Breast epithelium (tissue), 4 donors: Measurements from ENCODE around the gene EMCN. TPM values are rescaled to one million over a fixed set of nuclear protein-coding genes. Genes with fewer than 3 reads are reported as not detected.

Source experiments
- DNase-seq, 2 donors: peaks; one replicate each; pipeline ENCODE4 v3.0.0-alpha.2; 2019; ENCODE audit warnings: low spot score in 2 of 2
- H3K27ac ChIP-seq, 2 donors: fragments of 200-600 bp; sonication (generic) in 1 of 2; one replicate each; pipeline ENCODE4 v1.5.1; 2016 to 2019; ENCODE audit warnings: mild to moderate bottlenecking in 1 of 2
- H3K27me3 ChIP-seq, 2 donors: fragments of 200-600 bp; sonication (generic) in 1 of 2; one replicate each; pipeline versions ENCODE4 v1.5.1 to v1.6.0; 2017 to 2019; ENCODE audit warnings: control low read depth in 1 of 2, mild to moderate bottlenecking in 1 of 2
- H3K36me3 ChIP-seq: fragments of 200-600 bp; one replicate; pipeline ENCODE4 v1.5.1; 2019
- H3K4me1 ChIP-seq, 2 donors: fragments of 200-600 bp; sonication (generic); one replicate each; pipeline ENCODE4 v1.5.1; 2016 to 2019; ENCODE audit warnings: control low read depth in 1 of 2
- H3K4me3 ChIP-seq, 3 donors: fragments of 200-600 bp; sonication (generic); 1 replicate in 2 of 3; 2 replicates in 1 of 3; pipeline ENCODE4 v1.5.1; 2016 to 2019; ENCODE audit warnings: mild to moderate bottlenecking in 3 of 3, moderate library complexity in 2 of 3
- H3K9me3 ChIP-seq, 2 donors: fragments of 200-600 bp; sonication (generic) in 1 of 2; one replicate each; pipeline ENCODE4 v1.5.1; 2016 to 2019; ENCODE audit warnings: control low read depth in 1 of 2
- CTCF ChIP-seq, 3 donors: fragments of 450-650 bp; IDR thresholded peaks; one replicate each; pipeline ENCODE4 v1.5.1; 2016 to 2017; ENCODE audit warnings: antibody characterized with exemption in 3 of 3, mild to moderate bottlenecking in 3 of 3, moderate library complexity in 3 of 3
- POLR2A ChIP-seq: fragments of 450-650 bp; IDR thresholded peaks from one replicate; pipeline ENCODE4 v1.6.1; 2016; ENCODE audit warnings: antibody characterized with exemption, mild to moderate bottlenecking, moderate library complexity
- POLR2AphosphoS5 ChIP-seq, 3 donors: sonication (generic); formaldehyde crosslinking; IDR thresholded peaks; one replicate each; pipeline ENCODE4 v1.6.1; 2017; ENCODE audit warnings: antibody characterized with exemption in 3 of 3
- intact Hi-C: fragments of 100-400 bp; cut with DNase I; formaldehyde crosslinking; loops from one replicate; pipeline ENCODE4 v1.15.1; 2023; ENCODE audit warnings: low total_unique reads
- total RNA-seq, 3 donors: library from RNA; depleted of rRNA; stranded (reverse); fragments of >200 nt; gene quantifications; one replicate each; pipeline ENCODE4 v1.1.0, GENCODE V29; 2016

EMCN gene
- total RNA-seq, 3 donors from 2014 or later = 12.0 to 27.5 (median 23.9) TPM

DNA sequence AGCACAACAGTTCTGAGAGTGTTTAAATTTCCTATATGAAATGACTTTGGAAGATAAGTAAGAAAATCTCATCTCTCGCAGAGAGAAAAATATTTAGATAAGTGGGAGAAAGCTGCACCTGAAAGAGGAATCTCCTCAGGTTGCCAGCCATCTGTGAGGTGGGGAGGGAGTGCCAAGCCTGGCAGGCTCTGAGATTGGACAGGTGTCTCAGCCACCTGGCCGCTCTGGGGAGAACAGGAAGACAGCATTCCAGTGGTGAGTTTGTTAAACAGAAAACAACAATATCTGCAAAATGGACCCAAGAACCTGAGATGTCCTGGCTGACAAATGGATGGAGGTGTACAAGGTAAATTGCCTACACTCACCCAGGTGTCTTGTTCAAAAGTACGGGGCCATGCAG lies 31.3 kb downstream of the EMCN start:
- intact Hi-C loops = no loop called here
- Histone ChIP-seq H3K4me1 (no peaks in the 10 kb centered on the region), H3K9me3 (peaks cover 3 to 4% of the 10 kb centered on the region in 2 donors), H3K4me3 (no peak overlapping the region), H3K27ac (no peak overlapping the region), H3K27me3 (no peaks in the 10 kb centered on the region), H3K36me3 (no peaks in the 10 kb centered on the region)
- DNase-seq = no peak
- no peak for TF ChIP-seq POLR2A
- TF ChIP-seq POLR2AphosphoS5 (IDR thresholded peaks at IDR 0.05) = no peak
- no peak for TF ChIP-seq CTCF (IDR thresholded peaks at IDR 0.05)

GRCh38 chr4:100483796-100484195 lies 34.0 kb downstream of the EMCN start:
- Histone ChIP-seq H3K27ac (no peak overlapping the region), H3K36me3 (no peaks in the 10 kb centered on the region), H3K27me3 (no peaks in the 10 kb centered on the region), H3K4me1 (no peaks in the 10 kb centered on the region), H3K9me3 (no peaks in the 10 kb centered on the region), H3K4me3 (no peak overlapping the region)
- intact Hi-C loops = loop anchor here (5.0 kb wide), 1 partner anchor 1729 kb away; no protein-coding TSS in a partner anchor
- no peak for TF ChIP-seq POLR2AphosphoS5 (IDR thresholded peaks at IDR 0.05)
- TF ChIP-seq CTCF (IDR thresholded peaks at IDR 0.05) = no peak
- TF ChIP-seq POLR2A = no peak
- DNase-seq = no peak

GRCh38 chr4:100479971-100480370 lies 37.9 kb downstream of the EMCN start:
- no peaks in the 10 kb centered on the region for H3K9me3 ChIP-seq
- H3K27me3 ChIP-seq = no peaks in the 10 kb centered on the region
- TF ChIP-seq CTCF (IDR thresholded peaks at IDR 0.05) (no peak), POLR2A (no peak), POLR2AphosphoS5 (IDR thresholded peaks at IDR 0.05) (no peak)
- H3K36me3 ChIP-seq = no peaks in the 10 kb centered on the region
- no peak overlapping the region for H3K4me3 ChIP-seq
- intact Hi-C loops = loop anchor here (5.0 kb wide), 1 partner anchor 1732 kb away; no protein-coding TSS in a partner anchor
- no peak for DNase-seq
- H3K4me1 ChIP-seq = no peaks in the 10 kb centered on the region
- H3K27ac ChIP-seq = no peak overlapping the region

GRCh38 chr4:100469555-100469954 lies 48.3 kb downstream of the EMCN start:
- H3K4me1 ChIP-seq = no peaks in the 10 kb centered on the region
- no peak for TF ChIP-seq POLR2A
- TF ChIP-seq CTCF (IDR thresholded peaks at IDR 0.05) = no peak
- no peak for TF ChIP-seq POLR2AphosphoS5 (IDR thresholded peaks at IDR 0.05)
- intact Hi-C loops = no loop called here
- H3K36me3 ChIP-seq = no peaks in the 10 kb centered on the region
- DNase-seq = no peak
- no peaks in the 10 kb centered on the region for H3K27me3 ChIP-seq
- no peaks in the 10 kb centered on the region for H3K9me3 ChIP-seq
- H3K27ac ChIP-seq = no peak overlapping the region
- no peak overlapping the region for H3K4me3 ChIP-seq

- intact Hi-C loops = no loop called here
- no peaks in the 10 kb centered on the region for H3K36me3 ChIP-seq
- no peaks in the 10 kb centered on the region for H3K9me3 ChIP-seq
- no peaks in the 10 kb centered on the region for H3K4me1 ChIP-seq
- H3K27ac ChIP-seq = no peak overlapping the region
- H3K27me3 ChIP-seq = no peaks in the 10 kb centered on the region
- TF ChIP-seq POLR2A = no peak
- TF ChIP-seq POLR2AphosphoS5 (IDR thresholded peaks at IDR 0.05) = no peak
- TF ChIP-seq CTCF (IDR thresholded peaks at IDR 0.05) = no peak
- H3K4me3 ChIP-seq = no peak overlapping the region
- no peak for DNase-seq
These were observed 51.3 kb downstream of the EMCN start for GRCh38 chr4:100466501-100466900.
